GM21723 (cell line): Measurements from ENCODE around the gene GRIN2A.
"Not testable (repeated sequence)": the region's sequence is repeated elsewhere in the genome, so short reads cannot be mapped to it uniquely, and the experiment has no call there.

Source experiments
- ATAC-seq: cut with Tn5 transposase; IDR thresholded peaks from one replicate; pipeline ENCODE4 v1.9.1; 2021; ENCODE audit warnings: mild to moderate bottlenecking, moderate library complexity; ENCODE audit not compliant: unreplicated experiment

Gene GRIN2A

GRCh38 chr16:9875981-9876380 is 306.2 kb downstream of the GRIN2A start:
- ATAC-seq: not testable (repeated sequence)

GRCh38 chr16:9874219-9874618 is 308.0 kb downstream of the GRIN2A start:
- no peak for ATAC-seq

- no peak for ATAC-seq
These were observed 311.3 kb downstream of the GRIN2A start for GRCh38 chr16:9870962-9871361.

- no peak for ATAC-seq
These were observed 312.5 kb downstream of the GRIN2A start for GRCh38 chr16:9869776-9870175.

GRCh38 chr16:9868606-9869149 is 313.6 kb downstream of the GRIN2A start:
- ATAC-seq: no peak

DNA sequence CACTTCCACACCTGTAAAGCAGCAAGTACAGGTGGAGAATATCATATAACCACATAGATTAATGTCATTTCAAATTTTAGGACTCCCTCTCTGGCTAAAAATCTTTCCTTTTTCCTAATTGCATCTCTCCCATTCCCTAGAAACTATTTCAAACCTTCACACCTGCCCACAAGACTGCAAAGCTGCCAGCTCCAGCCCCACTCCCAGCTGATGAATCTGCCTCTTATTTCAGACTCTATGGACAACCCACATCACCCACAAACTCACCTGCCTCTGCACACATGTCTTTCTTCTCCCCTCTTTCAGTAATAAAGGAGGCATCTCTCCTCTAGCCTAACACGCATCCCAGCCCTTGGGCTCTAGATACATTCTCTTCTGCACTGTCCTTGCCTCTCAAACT is 315.1 kb downstream of the GRIN2A start:
- ATAC-seq: no peak

DNA sequence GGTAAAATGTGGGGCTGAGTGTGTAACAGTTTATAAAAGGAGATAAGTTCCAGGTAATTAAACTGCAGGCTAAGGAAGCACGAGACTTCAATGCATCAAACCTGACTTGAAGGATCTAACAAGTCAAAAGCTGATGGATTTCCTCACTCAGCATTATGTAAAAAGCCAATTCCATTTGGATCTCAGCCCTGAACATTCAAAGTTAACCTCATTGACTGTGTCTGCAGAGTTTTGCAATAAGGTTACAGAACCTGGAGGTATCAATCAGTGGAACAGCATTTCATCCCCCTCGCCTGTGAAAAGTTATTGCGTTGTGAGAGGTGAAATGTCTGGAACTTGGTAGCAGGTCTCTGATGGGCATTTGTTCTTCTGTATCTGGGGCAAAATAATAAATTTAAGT is 317.8 kb downstream of the GRIN2A start:
- no peak for ATAC-seq

- no peak for ATAC-seq
These were observed 319.9 kb downstream of the GRIN2A start for GRCh38 chr16:9862327-9862726.

DNA sequence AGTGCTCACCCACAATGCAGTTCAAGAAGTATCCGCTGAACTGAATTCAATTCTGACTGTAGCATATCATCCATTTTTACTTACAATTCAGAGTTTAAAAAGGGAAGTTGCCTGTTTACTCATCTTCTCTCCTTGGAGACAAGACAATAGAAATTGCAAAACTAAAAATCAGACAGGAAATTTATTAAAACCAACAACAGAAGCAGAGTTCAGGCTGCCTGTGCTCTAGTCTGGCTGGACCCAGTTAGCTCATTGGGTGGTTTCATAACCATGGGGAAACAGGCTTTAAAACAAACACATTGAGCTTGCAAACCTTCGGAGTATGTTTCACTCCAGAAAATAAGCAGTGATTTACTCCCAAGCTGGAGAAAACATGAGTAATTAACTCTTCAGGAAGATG is 321.4 kb downstream of the GRIN2A start:
- ATAC-seq: no peak

- ATAC-seq: no peak
These were observed 322.4 kb downstream of the GRIN2A start for GRCh38 chr16:9859701-9860327.

DNA sequence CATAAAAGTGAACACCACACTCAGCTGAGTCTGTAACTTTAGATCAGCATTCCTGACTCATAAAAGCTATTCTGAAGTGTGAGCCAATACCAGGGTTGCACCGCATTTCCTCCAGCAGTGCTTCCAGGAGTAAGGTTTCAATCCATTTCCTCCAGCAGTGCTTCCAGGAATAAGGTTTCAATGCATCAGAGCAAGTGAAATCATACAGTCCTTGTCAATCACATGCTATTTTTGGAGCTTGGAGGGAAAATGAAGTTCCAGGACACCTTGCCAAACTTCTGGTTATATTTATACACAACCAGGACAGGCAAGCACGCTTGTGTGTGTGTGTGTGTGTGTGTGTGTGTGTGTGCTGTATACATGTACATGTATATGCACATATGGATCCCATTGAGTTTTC is 327.6 kb downstream of the GRIN2A start:
- ATAC-seq: no peak

GRCh38 chr16:9852003-9852402 is 330.2 kb downstream of the GRIN2A start:
- ATAC-seq: no peak

GRCh38 chr16:9850817-9851216 is 331.4 kb downstream of the GRIN2A start:
- no peak for ATAC-seq

- ATAC-seq: no peak
These were observed 332.5 kb downstream of the GRIN2A start for GRCh38 chr16:9849697-9850245.

DNA sequence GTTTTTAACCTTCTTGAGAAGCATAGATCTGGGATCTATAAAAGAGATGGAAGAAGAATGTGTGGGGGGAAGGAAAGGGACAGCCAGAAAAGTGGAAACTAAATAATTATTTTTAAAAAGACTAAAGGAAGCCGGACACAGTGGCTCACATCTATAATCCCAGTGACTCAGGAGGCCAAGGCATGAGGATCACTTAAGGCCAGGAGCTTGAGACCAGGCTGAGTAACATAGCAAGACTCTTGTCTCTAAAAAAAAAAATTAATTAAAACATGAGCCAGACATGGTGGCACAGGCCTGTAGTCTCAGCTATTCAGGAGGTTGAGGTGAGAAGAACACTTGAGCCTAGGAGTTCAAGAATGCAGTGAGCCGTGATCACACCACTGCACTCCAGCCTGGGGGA is 335.1 kb downstream of the GRIN2A start:
- ATAC-seq: no peak

DNA sequence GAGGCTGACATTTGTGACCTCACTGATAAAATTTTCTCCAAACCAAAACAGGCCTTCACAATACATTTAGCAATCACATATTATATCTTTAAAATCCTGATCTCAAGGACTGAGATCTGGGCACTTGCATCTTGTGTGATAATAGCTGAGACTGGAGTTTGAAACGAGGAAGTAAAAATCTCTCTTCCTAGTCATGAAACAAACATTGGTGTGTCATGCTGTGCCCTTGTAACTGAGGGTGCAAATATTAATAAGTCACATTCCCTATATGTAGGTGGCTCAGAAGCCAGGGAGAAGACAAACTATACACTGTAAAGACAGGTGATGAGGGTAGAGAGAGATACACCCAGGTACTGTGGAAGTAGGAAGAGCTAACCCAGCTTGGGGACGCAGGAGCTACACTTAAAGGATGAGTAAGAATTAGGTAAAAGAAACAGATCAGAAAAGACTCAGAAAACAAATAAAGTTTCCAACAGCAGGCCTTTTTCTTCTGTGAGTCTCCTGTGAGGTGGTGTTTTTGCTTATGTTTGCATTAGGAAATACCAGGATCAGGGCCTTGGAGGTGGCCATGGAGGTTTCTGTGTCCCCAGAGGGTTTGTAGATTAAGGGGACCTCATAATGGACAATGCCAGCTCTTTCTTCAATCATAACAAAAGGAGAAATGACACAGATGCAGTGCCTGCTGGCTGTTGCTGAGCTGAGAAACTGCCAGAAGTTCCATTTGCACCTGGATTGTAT is 335.7 kb downstream of the GRIN2A start:
- no peak for ATAC-seq

- ATAC-seq: no peak
These were observed 336.4 kb downstream of the GRIN2A start for GRCh38 chr16:9845661-9846361.

DNA sequence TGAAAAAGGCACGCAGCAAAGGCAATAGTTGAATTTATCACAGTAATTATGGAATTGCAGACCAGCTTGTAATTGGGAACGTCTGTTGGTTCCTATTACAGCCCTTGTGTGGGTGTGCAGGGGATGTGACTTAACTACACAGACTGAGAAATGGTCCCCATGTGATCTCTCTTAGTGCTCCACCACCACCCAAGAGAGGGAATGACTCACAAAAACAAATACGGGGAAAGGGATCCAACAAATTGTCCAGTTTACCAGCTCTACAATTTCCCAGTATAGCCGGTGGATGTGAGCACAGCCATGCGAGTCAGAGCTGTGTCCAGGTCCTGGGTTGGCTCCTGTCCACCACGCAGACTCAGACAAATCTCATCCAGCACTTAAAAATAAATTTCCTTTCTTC is 337.9 kb downstream of the GRIN2A start:
- ATAC-seq: no peak

DNA sequence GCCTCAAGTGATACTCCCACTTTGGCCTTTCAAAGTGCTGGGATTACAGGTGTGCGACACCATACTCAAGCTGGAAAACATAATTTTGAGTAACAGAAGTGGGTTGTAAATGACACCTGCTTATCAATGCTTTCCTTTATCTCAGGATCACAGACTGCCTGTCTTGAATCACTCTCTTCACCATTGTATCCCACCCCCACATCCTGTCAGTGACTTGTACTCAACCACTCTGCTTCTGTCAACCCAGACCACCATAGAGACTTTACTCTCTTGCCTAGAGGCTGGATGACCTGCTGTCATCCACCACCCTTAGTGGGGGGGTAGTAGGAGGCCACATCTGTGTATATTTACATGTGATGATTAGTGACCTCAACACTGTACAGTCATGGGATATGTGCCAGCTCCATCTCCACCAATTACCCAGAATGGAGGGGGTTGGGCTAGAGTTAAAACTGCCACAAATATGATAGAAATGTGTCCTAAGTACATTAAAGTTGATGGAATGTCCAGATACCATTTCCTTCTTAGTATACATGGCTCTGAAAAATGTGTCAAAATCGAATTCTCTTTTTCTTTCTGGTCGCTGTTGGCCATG is 338.7 kb downstream of the GRIN2A start:
- ATAC-seq: no peak

DNA sequence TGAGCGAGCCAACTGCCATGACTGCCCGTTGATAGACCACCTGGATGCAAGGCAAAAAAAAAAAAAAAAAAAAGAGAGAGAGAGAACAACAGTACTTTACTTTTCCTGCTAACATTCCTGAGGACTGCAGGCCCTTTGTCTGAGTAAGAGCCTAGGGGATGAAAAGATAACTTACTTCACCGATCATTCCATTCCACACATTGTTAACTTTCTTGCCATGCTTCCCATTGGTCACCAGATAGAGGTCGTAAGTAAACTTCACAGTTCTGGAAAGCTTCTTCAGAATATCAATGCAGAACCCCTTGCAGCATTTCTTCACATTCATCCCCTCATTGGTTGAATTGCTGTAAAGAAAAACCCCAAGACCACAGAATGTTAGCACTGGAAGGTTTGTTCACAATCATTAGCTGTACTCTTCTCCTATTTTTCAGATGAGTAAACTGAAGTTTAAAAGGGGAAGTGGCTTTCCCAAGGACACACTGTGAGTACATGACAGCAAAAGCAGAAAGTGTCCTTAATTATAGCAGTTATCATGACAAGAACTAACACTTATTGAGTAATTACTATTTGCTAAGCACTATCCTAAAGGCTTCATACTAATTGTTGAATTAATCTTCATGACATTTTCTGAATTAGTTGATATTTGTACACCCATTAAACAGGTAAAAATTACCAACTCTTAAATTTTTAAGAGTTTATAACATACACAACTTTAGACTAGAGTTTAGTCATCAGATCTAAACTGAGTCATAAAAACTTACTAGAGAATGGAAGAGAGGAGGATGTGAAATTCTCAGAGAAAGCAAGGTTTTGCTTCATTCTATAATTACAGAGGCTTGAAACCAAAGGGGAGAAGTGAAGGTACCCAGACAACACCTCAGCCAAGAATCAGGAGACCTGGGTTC is 341.2 kb downstream of the GRIN2A start:
- peak; percentile 77 for ATAC-seq
